Activated CD8-positive, alpha-beta memory T cell treated with anti-CD3 and anti-CD28 coated beads, Interleukin-2, amount 50 U/mL, for 48 hours (primary cell): ENCODE results near the gene CALCB.

Experiments used
- DNase-seq: peaks from one replicate; pipeline ENCODE4 v3.0.0-alpha.2; 2020

CALCB gene

GRCh38 chr11:15075162-15075526 lies 1.8 kb downstream of the CALCB start:
- no peak for DNase-seq

- DNase-seq: no peak
These were observed 17.8 kb downstream of the CALCB start for GRCh38 chr11:15091175-15091574.

- no peak for DNase-seq
These were observed 18.2 kb downstream of the CALCB start for GRCh38 chr11:15091625-15092024.

GRCh38 chr11:15093432-15093831 lies 20.0 kb downstream of the CALCB start:
- no peak for DNase-seq

- DNase-seq: no peak
These were observed 22.4 kb downstream of the CALCB start for GRCh38 chr11:15095736-15096228.

- DNase-seq: no peak
These were observed 24.0 kb downstream of the CALCB start for GRCh38 chr11:15097411-15097810.

GRCh38 chr11:15099267-15099666 lies 25.9 kb downstream of the CALCB start:
- no peak for DNase-seq

GRCh38 chr11:15101072-15101709 lies 27.8 kb downstream of the CALCB start:
- peak; percentile 74 for DNase-seq

GRCh38 chr11:15104166-15104565 lies 30.8 kb downstream of the CALCB start:
- DNase-seq: no peak

- no peak for DNase-seq
These were observed 33.0 kb downstream of the CALCB start for GRCh38 chr11:15106201-15106965.

GRCh38 chr11:15107730-15108515 lies 34.5 kb downstream of the CALCB start:
- DNase-seq: no peak

GRCh38 chr11:15108592-15109130 lies 35.3 kb downstream of the CALCB start:
- DNase-seq: no peak

- no peak for DNase-seq
These were observed 36.2 kb downstream of the CALCB start for GRCh38 chr11:15109602-15110001.

GRCh38 chr11:15111215-15111614 lies 37.8 kb downstream of the CALCB start:
- no peak for DNase-seq

GRCh38 chr11:15112131-15112541 lies 38.7 kb downstream of the CALCB start:
- no peak for DNase-seq

GRCh38 chr11:15113381-15113780 lies 40.0 kb downstream of the CALCB start:
- no peak for DNase-seq

GRCh38 chr11:15114501-15115475 lies 41.4 kb downstream of the CALCB start, which contains the start of gene INSC:
Gene INSC, plus strand, starts transcription at chr11:15114923. Its CDS starts 34,252 bp downstream, at chr11:15149175.
- DNase-seq: no peak

GRCh38 chr11:15115686-15116085 lies 42.3 kb downstream of the CALCB start:
- no peak for DNase-seq

GRCh38 chr11:15117751-15118150 lies 44.4 kb downstream of the CALCB start:
- no peak for DNase-seq

GRCh38 chr11:15118431-15118830 lies 45.0 kb downstream of the CALCB start:
- DNase-seq: no peak

GRCh38 chr11:15119352-15119751 lies 46.0 kb downstream of the CALCB start:
- no peak for DNase-seq

- DNase-seq: no peak
These were observed 46.4 kb downstream of the CALCB start for GRCh38 chr11:15119826-15120225.
